T-helper 1 cell treated with Interleukin-12 subunit alpha and Interleukin-12 subunit beta and Interleukin-4 antibody, amounts not matched to agents 30 μg/mL and 1 μg/mL, for 36 hours (primary cell): ENCODE results near the gene CCDC69.

ENCODE experiments used
- H3K27ac Mint-ChIP-seq: one replicate; pipeline ENCODE4 v1.8.0; 2021; ENCODE audit warnings: mild to moderate bottlenecking, mixed read lengths
- H3K27me3 Mint-ChIP-seq: one replicate; pipeline ENCODE4 v1.8.0; 2021; ENCODE audit warnings: low read depth, mixed read lengths
- H3K36me3 Mint-ChIP-seq: one replicate; pipeline ENCODE4 v1.8.0; 2021; ENCODE audit warnings: low read depth, mixed read lengths
- H3K4me1 Mint-ChIP-seq: one replicate; pipeline ENCODE4 v1.8.0; 2021; ENCODE audit warnings: low read depth, mixed read lengths
- H3K4me3 Mint-ChIP-seq: one replicate; pipeline ENCODE4 v1.8.0; 2021; ENCODE audit warnings: mild to moderate bottlenecking, moderate library complexity, mixed read lengths
- H3K9me3 Mint-ChIP-seq: one replicate; pipeline ENCODE4 v1.8.0; 2021; ENCODE audit warnings: mixed read lengths

Gene CCDC69

DNA sequence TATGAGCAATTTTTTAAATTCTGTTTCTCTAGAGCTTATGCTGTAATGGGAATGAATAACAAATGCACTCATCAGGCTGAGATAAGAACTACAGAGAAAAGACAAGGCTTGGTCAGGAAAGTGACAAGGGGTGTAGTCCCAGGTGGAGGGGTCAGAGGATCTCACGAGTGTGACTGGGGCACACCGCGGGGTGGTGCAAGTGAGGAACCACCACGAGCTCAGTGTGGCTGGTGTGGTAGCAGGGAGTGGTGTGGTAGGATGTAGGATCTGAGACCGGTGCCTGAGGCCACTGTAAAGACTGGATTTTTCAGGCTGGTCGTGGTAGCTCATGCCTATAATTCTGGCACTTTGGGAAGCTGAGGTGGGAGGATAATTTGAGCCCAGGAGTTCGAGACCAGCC is 75.3 kb downstream of the CCDC69 start:
- H3K4me3 Mint-ChIP-seq = peak overlapping the region; percentile 19
- no peaks in the 10 kb centered on the region for H3K9me3 Mint-ChIP-seq
- H3K36me3 Mint-ChIP-seq = peaks cover 61% of the 10 kb centered on the region
- H3K27me3 Mint-ChIP-seq = no peaks in the 10 kb centered on the region
- H3K27ac Mint-ChIP-seq = peak overlapping the region; percentile 71
- peaks cover 82% of the 10 kb centered on the region for H3K4me1 Mint-ChIP-seq

DNA sequence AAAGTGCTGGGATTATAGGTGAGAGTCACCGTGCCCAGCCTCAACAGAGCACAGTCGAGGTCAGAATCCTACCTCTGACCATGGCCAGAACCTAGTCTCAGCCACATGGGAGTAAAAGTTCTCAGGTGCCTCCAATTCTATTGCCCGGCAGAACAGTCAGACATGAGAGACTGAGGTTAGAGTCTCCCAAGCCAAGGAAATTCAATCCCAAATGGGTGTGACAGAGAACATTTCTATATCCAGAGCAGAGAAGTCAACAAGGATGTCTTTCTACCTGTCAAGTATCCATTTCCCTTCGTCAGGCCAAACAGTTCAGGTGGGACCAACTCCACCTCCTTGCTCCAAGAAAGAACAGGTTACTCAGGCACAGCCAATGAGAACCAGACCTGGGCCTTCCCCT is 76.9 kb downstream of the CCDC69 start:
- Mint-ChIP-seq H3K4me3 (no peak overlapping the region), H3K36me3 (peaks cover 51% of the 10 kb centered on the region), H3K27me3 (no peaks in the 10 kb centered on the region), H3K9me3 (no peaks in the 10 kb centered on the region), H3K27ac (no peak overlapping the region), H3K4me1 (peaks cover 81% of the 10 kb centered on the region)

- Mint-ChIP-seq H3K4me1 (peaks cover 81% of the 10 kb centered on the region), H3K36me3 (peaks cover 52% of the 10 kb centered on the region), H3K27me3 (no peaks in the 10 kb centered on the region), H3K27ac (peak overlapping the region; percentile 29), H3K9me3 (no peaks in the 10 kb centered on the region), H3K4me3 (no peak overlapping the region)
These were observed 77.8 kb downstream of the CCDC69 start for GRCh38 chr5:151146061-151146460.

DNA sequence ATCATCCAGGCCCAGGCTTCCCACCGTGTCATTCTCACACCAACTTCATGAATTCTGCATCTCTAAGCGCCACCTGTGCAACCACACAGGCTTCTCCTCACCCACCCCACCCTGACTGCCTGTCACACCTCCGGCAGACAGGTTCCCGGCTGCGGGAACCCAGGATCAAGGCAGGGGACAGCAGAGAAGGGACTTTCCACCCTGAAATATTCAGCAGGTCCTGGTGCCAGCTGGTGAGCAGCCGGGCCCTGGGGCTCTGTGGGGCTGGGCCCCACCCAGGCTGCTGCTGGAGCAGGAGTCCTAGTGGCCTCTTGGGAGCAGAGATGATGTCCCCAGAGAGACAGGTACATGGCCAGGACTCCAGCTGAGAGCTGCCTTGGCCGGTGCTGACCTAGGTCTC is 79.0 kb downstream of the CCDC69 start:
- Mint-ChIP-seq H3K27ac (no peak overlapping the region), H3K4me1 (peaks cover 78% of the 10 kb centered on the region), H3K36me3 (peaks cover 55% of the 10 kb centered on the region), H3K27me3 (no peaks in the 10 kb centered on the region), H3K4me3 (no peak overlapping the region), H3K9me3 (no peaks in the 10 kb centered on the region)

GRCh38 chr5:151144275-151144674 is 79.6 kb downstream of the CCDC69 start:
- no peak overlapping the region for H3K4me3 Mint-ChIP-seq

GRCh38 chr5:151143645-151144044 is 80.2 kb downstream of the CCDC69 start:
- peak overlapping the region; percentile 1 for H3K4me3 Mint-ChIP-seq
- peaks cover 59% of the 10 kb centered on the region for H3K36me3 Mint-ChIP-seq
- H3K27ac Mint-ChIP-seq = peak overlapping the region; percentile 61
- H3K9me3 Mint-ChIP-seq = no peaks in the 10 kb centered on the region
- H3K4me1 Mint-ChIP-seq = peaks cover 83% of the 10 kb centered on the region
- H3K27me3 Mint-ChIP-seq = no peaks in the 10 kb centered on the region

More at GRCh38 chr5:151144275-151144674, 79.6 kb downstream of the CCDC69 start:
- no peaks in the 10 kb centered on the region for H3K9me3 Mint-ChIP-seq
- peaks cover 81% of the 10 kb centered on the region for H3K4me1 Mint-ChIP-seq
- H3K27me3 Mint-ChIP-seq = no peaks in the 10 kb centered on the region
- peaks cover 55% of the 10 kb centered on the region for H3K36me3 Mint-ChIP-seq
- peak overlapping the region; percentile 18 for H3K27ac Mint-ChIP-seq

DNA sequence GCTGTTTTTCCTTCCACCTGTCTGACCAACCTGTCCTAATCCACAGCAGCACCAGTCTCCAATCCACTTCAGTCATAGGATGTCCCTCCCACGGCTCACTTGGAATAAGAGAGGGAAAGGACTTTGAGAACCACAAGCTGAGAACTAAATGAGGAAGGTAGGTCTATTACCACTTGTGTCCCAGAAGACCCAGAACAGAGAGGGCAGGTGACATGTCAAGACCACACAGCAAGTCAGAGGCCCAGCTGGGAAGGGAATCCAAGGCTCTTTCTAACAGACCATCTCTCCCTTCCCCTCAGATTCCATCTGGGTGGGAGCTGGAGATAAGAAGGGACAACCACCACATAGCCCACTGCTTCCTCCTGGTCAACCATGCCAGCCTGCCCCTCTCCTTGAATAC is 81.0 kb downstream of the CCDC69 start:
- Mint-ChIP-seq H3K36me3 (peaks cover 59% of the 10 kb centered on the region), H3K4me3 (peak overlapping the region; percentile 23), H3K4me1 (peaks cover 83% of the 10 kb centered on the region), H3K27ac (no peak overlapping the region), H3K27me3 (no peaks in the 10 kb centered on the region), H3K9me3 (no peaks in the 10 kb centered on the region)

DNA sequence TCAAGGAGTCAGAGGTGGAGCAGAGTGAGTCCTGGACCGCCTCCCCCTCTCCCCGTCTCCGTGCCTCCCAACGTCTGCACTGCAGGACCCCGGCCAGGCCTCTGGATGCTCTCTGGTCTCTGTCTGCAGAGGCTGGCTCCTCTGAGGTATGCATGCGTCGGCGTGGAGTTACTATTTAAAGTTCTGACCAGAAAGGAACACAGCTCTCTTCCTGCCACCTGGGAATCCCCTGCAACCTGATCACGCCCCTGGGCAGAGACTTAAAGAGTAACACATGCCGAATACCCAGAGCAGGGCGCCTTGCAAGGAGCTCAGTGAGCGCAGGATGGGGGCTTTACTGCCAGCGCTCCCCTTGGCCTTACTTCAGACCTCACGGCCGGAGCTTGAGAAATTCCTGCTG is 82.4 kb downstream of the CCDC69 start:
- H3K36me3 Mint-ChIP-seq = peaks cover 64% of the 10 kb centered on the region
- no peaks in the 10 kb centered on the region for H3K27me3 Mint-ChIP-seq
- H3K4me1 Mint-ChIP-seq = peaks cover 84% of the 10 kb centered on the region
- no peaks in the 10 kb centered on the region for H3K9me3 Mint-ChIP-seq
- peak overlapping the region; percentile 81 for H3K27ac Mint-ChIP-seq
- peak overlapping the region; percentile 80 for H3K4me3 Mint-ChIP-seq

DNA sequence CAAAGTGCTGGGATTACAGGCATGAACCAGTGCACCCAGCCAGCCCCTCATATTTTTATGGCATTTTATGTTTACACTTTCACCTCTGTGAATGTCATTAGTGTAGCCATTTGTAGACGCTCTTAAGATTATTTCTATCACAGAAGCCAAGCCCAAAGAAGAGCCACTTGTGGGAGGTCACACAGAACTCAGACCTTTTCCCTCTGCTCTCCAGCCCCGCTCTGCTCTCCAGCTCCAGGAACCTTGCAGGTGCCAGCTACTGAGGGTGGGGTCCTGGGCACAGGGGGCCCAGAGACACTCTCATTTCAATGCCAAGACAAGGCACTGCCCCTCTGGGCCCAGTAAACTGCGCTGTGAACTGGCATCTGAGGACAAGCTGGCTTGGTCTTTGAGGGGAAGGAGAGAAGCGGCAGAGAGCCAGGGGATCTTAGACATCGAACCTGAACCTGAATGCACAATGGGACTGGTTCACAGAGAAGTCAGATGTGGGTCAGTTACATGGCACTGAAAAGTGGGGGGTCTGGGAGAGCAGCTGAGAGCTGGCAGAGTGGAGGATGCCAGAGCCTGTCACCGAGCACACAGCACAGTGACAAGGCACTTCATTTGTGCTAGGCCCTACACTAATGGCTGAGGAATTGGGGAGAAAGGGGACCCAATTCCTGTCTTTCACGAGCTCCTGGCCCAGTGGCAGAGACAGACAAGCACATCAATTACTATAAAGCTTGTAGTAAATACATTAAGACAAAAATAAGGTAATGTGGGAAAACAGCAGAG is 83.0 kb downstream of the CCDC69 start:
- H3K9me3 Mint-ChIP-seq = no peaks in the 10 kb centered on the region
- no peaks in the 10 kb centered on the region for H3K27me3 Mint-ChIP-seq
- H3K36me3 Mint-ChIP-seq = peaks cover 67% of the 10 kb centered on the region
- peak overlapping the region; percentile 81 for H3K27ac Mint-ChIP-seq
- peak overlapping the region; percentile 80 for H3K4me3 Mint-ChIP-seq
- H3K4me1 Mint-ChIP-seq = peaks cover 82% of the 10 kb centered on the region

DNA sequence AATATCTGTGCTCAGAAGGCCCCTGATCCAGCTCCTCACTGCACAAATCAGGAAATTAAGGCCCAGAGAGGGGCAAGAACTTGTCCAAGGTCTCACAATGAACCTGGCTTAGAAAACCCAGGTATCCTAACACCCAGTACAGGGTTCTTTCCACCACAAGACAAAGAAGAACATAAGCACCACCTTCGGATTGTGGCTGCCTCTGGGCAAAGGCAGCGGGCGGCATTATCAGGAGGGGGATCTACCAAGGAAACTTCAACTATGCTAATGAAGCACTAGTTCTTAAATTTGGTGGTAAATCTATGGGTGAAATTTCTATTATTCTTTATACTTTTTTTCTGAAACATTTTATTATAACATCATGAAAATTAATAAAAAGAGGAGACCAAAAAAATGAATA is 84.2 kb downstream of the CCDC69 start:
- peaks cover 69% of the 10 kb centered on the region for H3K36me3 Mint-ChIP-seq
- no peaks in the 10 kb centered on the region for H3K27me3 Mint-ChIP-seq
- no peaks in the 10 kb centered on the region for H3K9me3 Mint-ChIP-seq
- no peak overlapping the region for H3K27ac Mint-ChIP-seq
- peaks cover 76% of the 10 kb centered on the region for H3K4me1 Mint-ChIP-seq
- H3K4me3 Mint-ChIP-seq = no peak overlapping the region

DNA sequence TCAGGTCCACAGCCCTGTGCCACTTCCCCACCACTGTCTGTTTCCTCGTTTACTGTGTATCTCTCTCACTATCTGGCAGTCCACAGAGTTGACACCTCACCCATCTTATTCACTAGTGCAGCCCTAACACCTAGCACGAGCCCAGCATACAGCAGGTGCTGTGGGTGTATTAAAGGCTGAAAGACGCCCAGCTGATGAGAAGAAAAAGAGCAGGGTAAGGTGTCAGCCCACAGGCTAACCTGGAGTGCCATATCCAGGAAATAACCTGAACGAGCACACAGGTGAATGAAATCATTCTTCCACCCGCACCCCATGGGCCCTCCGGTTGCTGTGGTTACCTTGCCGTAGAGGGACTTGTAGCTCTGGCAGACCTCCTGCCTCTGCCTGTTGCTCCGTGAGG is 84.9 kb downstream of the CCDC69 start:
- H3K27ac Mint-ChIP-seq = peak overlapping the region; percentile 60
- no peak overlapping the region for H3K4me3 Mint-ChIP-seq
- H3K9me3 Mint-ChIP-seq = no peaks in the 10 kb centered on the region
- H3K27me3 Mint-ChIP-seq = no peaks in the 10 kb centered on the region
- peaks cover 70% of the 10 kb centered on the region for H3K4me1 Mint-ChIP-seq
- peaks cover 63% of the 10 kb centered on the region for H3K36me3 Mint-ChIP-seq

DNA sequence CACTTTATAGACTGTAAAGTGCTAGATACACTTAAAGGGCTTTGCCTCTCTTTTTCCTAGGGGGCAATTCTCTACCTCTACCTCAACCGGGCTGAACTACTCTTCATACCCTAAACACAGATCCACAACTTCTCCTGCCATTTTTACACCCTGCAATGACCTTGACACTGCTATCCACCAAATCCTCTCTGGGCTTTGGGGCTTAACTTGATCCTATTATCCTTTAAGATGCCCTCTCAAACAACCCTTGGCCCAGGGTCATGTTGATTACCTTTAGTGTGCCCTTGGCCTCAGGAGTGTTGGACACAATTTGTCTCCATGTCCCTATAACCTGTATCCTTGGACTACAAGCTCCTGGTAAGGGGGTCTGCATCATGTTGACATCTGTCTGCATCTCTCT is 85.8 kb downstream of the CCDC69 start:
- Mint-ChIP-seq H3K36me3 (peaks cover 66% of the 10 kb centered on the region), H3K4me3 (no peak overlapping the region), H3K27me3 (no peaks in the 10 kb centered on the region), H3K9me3 (no peaks in the 10 kb centered on the region), H3K4me1 (peaks cover 67% of the 10 kb centered on the region), H3K27ac (peak overlapping the region; percentile 60)

DNA sequence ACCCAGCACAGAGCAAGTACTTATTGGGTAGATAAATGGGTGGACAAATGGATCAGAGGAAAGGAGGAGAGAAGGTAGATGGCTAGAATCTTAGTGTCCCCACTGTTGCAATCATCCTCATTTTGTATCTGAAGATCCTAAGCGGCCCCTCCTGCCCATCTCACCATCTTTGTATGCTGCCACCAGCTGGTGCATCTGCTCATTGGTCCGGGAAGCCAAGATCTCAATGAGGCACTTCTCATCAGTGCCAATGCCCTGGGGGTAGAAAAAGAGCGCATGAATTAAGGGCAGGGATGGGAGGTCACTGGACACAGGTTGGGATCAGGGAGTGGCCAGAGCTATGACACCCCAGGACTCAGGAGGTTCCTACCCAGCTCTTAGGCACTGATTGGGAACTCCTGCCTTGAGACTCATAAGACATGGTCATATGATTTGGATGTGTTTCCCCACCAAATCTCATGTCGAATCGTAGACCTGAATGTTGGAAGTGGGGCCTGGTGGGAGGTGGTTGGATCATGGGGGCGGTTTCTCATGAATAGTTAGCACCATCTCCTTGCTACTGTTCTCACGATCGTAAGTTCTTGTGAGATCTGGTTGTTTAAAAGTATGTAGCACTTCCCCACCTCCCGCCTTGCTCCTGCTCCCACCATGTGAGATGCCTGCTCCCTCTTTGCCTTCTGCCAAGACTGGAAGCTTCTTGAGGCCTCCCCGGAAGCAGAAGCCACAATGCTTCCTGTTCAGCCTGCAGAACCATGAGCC is 86.6 kb downstream of the CCDC69 start:
- Mint-ChIP-seq H3K27me3 (no peaks in the 10 kb centered on the region), H3K27ac (peak overlapping the region; percentile 60), H3K36me3 (peaks cover 71% of the 10 kb centered on the region), H3K9me3 (no peaks in the 10 kb centered on the region), H3K4me3 (no peak overlapping the region), H3K4me1 (peaks cover 64% of the 10 kb centered on the region)

DNA sequence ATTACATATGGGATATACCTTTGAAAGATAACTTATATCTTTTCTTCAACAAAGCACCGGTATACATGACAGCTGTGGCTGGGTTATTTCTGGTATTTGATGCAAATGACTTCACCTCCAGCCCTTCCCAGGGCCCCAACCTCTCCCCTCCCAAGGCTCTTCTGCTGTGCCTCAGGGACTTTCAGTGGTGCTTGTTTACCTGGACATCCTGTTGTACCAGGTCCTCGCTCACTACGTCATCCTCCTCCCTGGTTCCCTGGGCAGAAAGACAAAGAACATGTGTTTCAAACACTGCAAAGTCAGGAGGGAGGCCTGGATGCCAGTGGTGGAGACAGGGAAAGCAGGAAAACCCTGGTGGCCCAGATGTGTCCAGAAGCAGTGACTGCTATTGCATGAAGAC is 89.7 kb downstream of the CCDC69 start:
- Mint-ChIP-seq H3K9me3 (no peaks in the 10 kb centered on the region), H3K4me1 (peaks cover 54% of the 10 kb centered on the region), H3K27ac (peak overlapping the region; percentile 55), H3K4me3 (no peak overlapping the region), H3K27me3 (no peaks in the 10 kb centered on the region), H3K36me3 (peaks cover 85% of the 10 kb centered on the region)

GRCh38 chr5:151132963-151133362 is 90.9 kb downstream of the CCDC69 start:
- Mint-ChIP-seq H3K36me3 (peaks cover 84% of the 10 kb centered on the region), H3K27me3 (no peaks in the 10 kb centered on the region), H3K4me3 (no peak overlapping the region), H3K27ac (no peak overlapping the region), H3K4me1 (peaks cover 52% of the 10 kb centered on the region), H3K9me3 (no peaks in the 10 kb centered on the region)
